Hair follicle dermal papilla cell (primary cell): ENCODE results near the gene MTERF4. TPM values are rescaled to one million over a fixed set of nuclear protein-coding genes. Genes with fewer than 3 reads are reported as not detected.

Experiments
- small RNA-seq: library from RNA; depleted of rRNA; stranded (forward); fragments of <200 nt; gene quantifications from one replicate; pipeline ENCODE3, GENCODE V24; 2012
- total RNA-seq: library from RNA; depleted of rRNA; stranded (reverse); fragments of >200 nt; gene quantifications from 2 replicates; pipeline ENCODE4 v1.2.3, GENCODE V29; 2012

Gene MTERF4
- total RNA-seq = 29.0 and 37.2 TPM in 2 replicates

DNA sequence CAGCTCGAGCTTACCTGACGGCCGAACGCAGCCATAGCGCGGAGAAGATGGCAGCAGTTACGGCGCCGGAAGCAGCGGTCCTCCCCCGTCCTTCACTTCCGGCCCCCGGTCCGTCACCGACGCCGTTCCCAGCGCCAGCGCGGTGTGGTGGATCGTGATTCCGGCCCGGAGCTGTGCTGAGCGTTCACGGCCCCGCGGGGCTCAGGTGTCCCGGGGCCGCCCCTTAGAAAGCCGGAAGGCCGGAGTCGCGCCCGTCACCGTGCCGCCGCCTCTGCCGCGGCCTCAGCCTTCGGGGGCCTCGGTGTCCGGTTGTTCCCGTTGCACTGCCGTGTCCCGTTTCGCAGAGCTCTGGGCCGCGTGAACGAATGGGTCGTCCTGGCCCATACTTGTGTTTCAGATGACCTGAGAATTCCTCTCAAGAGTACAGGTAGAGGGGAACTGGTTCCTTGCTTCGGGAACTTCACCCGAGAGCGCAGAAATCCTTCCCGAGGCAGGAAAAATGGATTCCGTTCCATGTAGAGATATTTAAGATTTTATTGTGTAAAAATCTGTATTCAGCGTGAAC is at the start of gene MTERF4:
Gene MTERF4, minus strand, starts transcription at position 49 of the 565 bp plus-strand sequence. Its CDS starts 14 bp downstream, at position 35.

DNA sequence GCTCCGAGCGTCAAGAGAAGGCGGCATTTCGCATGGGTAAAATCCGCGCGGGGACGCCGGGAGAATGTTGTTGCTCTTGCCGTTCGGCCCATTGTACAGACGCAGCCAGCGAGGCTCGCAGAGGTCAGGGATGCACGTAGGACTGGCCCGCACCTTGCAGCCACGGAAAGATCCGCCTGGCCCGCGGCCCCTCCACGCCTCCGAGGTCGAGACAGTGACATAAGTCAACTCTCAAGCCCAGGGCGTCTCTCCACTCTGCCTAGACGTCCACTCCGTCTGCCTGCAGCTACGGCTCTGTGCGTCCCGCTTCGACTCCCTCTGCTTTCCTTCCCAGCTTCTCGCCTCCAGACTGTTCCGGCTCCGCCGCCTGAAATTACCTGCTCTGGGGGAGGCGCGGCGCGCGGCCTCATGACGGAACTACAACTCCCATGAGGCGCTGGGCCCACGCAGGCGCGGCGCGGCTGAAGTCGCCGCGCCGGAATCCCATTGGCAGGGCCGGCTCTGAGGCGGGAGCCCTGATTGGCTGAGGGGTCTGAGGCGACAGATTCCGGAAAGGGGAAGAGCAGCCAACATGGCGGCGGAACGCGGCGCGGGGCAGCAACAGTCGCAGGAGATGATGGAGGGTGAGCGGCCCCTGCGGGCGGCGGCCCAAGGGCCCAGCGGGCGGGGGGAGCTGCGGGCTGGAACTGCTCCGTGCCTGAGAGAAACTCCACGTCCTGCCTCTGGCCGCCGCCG is 48.0 kb upstream of the MTERF4 start, which contains the start of gene PPP1R7:
Gene PPP1R7, plus strand, starts transcription at position 543 of the 735 bp plus-strand sequence. Its CDS starts 29 bp downstream, at position 572.

DNA sequence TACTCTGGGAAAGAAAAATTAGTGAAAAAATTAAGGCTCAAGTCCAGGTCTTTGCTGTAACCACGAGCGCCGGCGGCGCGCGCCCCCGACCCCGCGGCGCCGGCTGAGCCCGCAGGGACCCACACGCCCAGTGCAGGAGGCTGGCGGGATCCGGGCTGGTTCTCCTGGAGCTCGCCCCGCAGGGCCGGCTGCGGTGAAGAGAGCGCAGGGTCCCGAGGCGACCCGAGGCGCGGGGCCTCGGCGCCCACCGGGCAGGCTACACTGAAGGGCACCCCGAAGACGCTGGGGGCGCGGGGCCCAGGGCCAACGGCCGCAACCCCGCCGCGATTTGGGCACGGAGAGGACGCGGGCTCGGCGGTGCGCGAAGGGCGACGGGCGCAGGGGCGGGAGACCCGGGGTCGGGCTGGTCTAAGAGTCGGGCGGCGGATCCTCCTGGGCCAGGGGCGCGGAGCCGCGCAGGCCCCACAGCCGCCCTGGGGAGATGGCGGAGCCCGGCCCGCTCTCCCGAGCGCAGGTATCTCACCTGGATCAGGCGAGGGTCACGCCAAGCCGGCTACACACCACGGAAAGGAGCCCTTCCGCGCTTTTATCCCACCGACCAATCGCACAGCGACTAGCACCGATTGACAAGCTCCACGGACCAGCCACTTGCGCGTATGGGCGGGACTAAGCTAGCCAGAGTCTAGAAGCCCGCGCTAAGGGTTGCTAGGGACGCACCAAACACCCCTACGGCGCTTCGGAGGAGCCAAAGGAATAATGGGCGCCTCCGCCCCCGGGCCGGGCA is 47.0 kb upstream of the MTERF4 start, which contains the start of gene PASK:
Gene PASK, minus strand, starts transcription at position 582 of the 784 bp plus-strand sequence. CDS start 6,440 bp downstream, outside the sequence.

Small RNA genes lying within 50 kb of the gene (small RNA-seq; reads per million reads assigned to genes)
- not detected for gene AC005237.2

Other genes starting within 250 kb of the MTERF4 start
- gene AGXT, start 233.5 kb downstream of the MTERF4 start, total RNA-seq = not detected in 2 replicates
- gene MAB21L4, start 206.1 kb downstream of the MTERF4 start, total RNA-seq = not detected in 2 replicates
- gene CROCC2, start 196.0 kb downstream of the MTERF4 start, total RNA-seq = 0.49 and 0.81 TPM in 2 replicates
- gene SNED1, start 103.7 kb downstream of the MTERF4 start, total RNA-seq = 104 and 209 TPM in 2 replicates
- 1.5 and 91.1 TPM in 2 replicates for gene PASK, start 47.2 kb upstream of the MTERF4 start, total RNA-seq
- gene PPP1R7, start 48.2 kb upstream of the MTERF4 start, total RNA-seq = 39.4 and 48.0 TPM in 2 replicates
- gene ANO7, start 86.4 kb upstream of the MTERF4 start, total RNA-seq = 0.12 and 0.49 TPM in 2 replicates
- 1,152 and 1,275 TPM in 2 replicates for gene HDLBP, start 213.4 kb upstream of the MTERF4 start, total RNA-seq
- 448 and 479 TPM in 2 replicates for gene SEPTIN2, start 213.6 kb upstream of the MTERF4 start, total RNA-seq